GM19467 (cell line): ENCODE results near the gene MAP3K12.
A peak's percentile ranks its signal among the peaks of the same experiment; 100 is the strongest.
"Not testable (repeated sequence)": the region's sequence is repeated elsewhere in the genome, so short reads cannot be mapped to it uniquely, and the experiment has no call there.

Experiments used
- ATAC-seq: cut with Tn5 transposase; IDR thresholded peaks from one replicate; pipeline ENCODE4 v1.9.1; 2021; ENCODE audit warnings: mild to moderate bottlenecking, moderate library complexity; ENCODE audit not compliant: unreplicated experiment

The MAP3K12 gene

GRCh38 chr12:53443955-53444354 lies 55.3 kb downstream of the MAP3K12 start:
- ATAC-seq: no peak

- peak; percentile 97 for ATAC-seq
These were observed 58.0 kb downstream of the MAP3K12 start, which contains the start of gene PRR13 for GRCh38 chr12:53441040-53441833. TSS of gene PRR13 (plus strand) at chr12:53441734. CDS start at chr12:53442715, 981 bp downstream.

GRCh38 chr12:53439582-53439981 lies 59.7 kb downstream of the MAP3K12 start:
- ATAC-seq: not testable (repeated sequence)

DNA sequence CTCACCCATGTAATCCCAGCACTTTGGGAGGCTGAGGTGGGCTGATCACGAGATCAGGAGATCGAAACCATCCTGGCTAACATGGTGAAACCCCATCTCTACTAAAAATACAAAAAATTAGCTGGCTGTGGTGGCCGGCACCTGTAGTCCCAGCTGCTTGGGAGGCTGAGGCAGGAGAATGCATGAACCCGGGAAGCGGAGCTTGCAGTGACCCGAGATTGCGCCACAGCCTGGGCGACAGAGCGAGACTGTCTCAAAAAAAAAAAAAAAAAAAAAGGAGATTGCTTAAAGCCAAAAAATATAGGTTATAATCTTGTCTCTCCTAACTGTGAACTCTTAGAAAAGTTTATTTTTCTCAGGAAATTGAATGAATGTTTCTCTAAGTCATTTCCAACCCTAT lies 63.9 kb downstream of the MAP3K12 start:
- not testable (repeated sequence) for ATAC-seq

DNA sequence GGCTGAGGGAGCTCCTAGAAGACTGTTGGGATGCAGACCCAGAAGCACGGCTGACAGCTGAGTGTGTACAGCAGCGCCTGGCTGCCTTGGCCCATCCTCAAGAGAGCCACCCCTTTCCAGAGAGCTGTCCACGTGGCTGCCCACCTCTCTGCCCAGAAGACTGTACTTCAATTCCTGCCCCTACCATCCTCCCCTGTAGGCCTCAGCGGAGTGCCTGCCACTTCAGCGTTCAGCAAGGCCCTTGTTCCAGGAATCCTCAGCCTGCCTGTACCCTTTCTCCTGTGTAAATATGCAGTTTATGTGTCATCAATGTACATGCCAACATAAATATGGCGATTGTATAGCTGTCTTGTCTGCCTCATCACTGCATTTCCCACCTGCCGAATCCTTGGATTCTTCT lies 68.1 kb downstream of the MAP3K12 start:
- ATAC-seq: no peak

GRCh38 chr12:53430116-53430515 lies 69.1 kb downstream of the MAP3K12 start:
- ATAC-seq: no peak
